Measurements from ENCODE around the gene LNPEP. TPM values are rescaled to one million over a fixed set of nuclear protein-coding genes. Genes with fewer than 3 reads are reported as not detected.

Gene LNPEP
- total and polyA plus RNA-seq, 4 donors: 1.9 to 19.7 (median 9.5) TPM

Small RNA genes lying within 50 kb of the gene (small RNA-seq; reads per million reads assigned to genes)
- not detected for gene RF00019

Other genes starting within 250 kb of the LNPEP start
- gene ERAP1, start 128.1 kb upstream of the LNPEP start, total RNA-seq: 10 to 100 TPM; 51.1 to 74.3 TPM
- 10 to 100 TPM; 19.2 to 20.6 TPM for gene ERAP1, start 128.1 kb upstream of the LNPEP start, polyA plus RNA-seq
- gene ERAP2, start 59.6 kb upstream of the LNPEP start, total RNA-seq: 10 to 100 TPM; 14.2 to 15.5 TPM
- 1 to 10 TPM; 1.8 to 7.2 TPM for gene ERAP2, start 59.6 kb upstream of the LNPEP start, polyA plus RNA-seq
- gene LIX1, start 206.5 kb downstream of the LNPEP start, total RNA-seq: not detected
- gene LIX1, start 206.5 kb downstream of the LNPEP start, polyA plus RNA-seq: not detected
- 10 to 100 TPM; 10.1 TPM for gene RIOK2, start 247.2 kb downstream of the LNPEP start, total RNA-seq
- 10 to 100 TPM in 1 of 2 donors, 1 to 10 TPM in 1; 4.1 to 11.8 TPM for gene RIOK2, start 247.2 kb downstream of the LNPEP start, polyA plus RNA-seq

All from liver (tissue), 5 donors.